Keratinocyte (primary cell): ENCODE measurements around the gene EFCAB6. TPM values are rescaled to one million over a fixed set of nuclear protein-coding genes. Genes with fewer than 3 reads are reported as not detected.

Source experiments
- DNase-seq: peaks from one replicate; pipeline ENCODE4 v3.0.0-alpha.2; 2011; ENCODE audit warnings: low read depth, missing footprints, low spot score
- FAIRE-seq: peaks from 2 replicates; lab custom pipeline; 2011; peaks lifted over from hg19 to GRCh38; lab: Jason Lieb, UNC
- H2AFZ ChIP-seq: 2 replicates; pipeline ENCODE4 v1.6.0; 2012; ENCODE audit warnings: low read length, control low read depth, inconsistent platforms; ENCODE audit not compliant: control insufficient read depth
- H3K27ac ChIP-seq: 2 replicates; pipeline ENCODE4 v1.5.1; 2011; ENCODE audit warnings: low read length; ENCODE audit not compliant: control insufficient read depth, insufficient read depth
- H3K27me3 ChIP-seq: 3 replicates; pipeline ENCODE4 v1.6.0; 2011; ENCODE audit warnings: low read length; ENCODE audit not compliant: control insufficient read depth, insufficient read depth; ENCODE audit errors: extremely low read depth
- H3K36me3 ChIP-seq, 2 experiments: 2 replicates in 1 of 2; 3 replicates in 1 of 2; pipeline ENCODE4 v1.5.1; 2011; ENCODE audit warnings: low read length in 2 of 2, mild to moderate bottlenecking in 1 of 2; ENCODE audit not compliant: control insufficient read depth in 2 of 2, insufficient read depth in 2 of 2; ENCODE audit errors: extremely low read depth in 1 of 2
- H3K4me1 ChIP-seq: 3 replicates; pipeline ENCODE4 v1.5.1; 2011; ENCODE audit warnings: low read length; ENCODE audit not compliant: control insufficient read depth, insufficient read depth; ENCODE audit errors: extremely low read depth
- H3K4me2 ChIP-seq: 3 replicates; pipeline ENCODE4 v1.6.0; 2011; ENCODE audit warnings: low read depth, low read length; ENCODE audit not compliant: control insufficient read depth, insufficient read depth; ENCODE audit errors: extremely low read depth
- H3K4me3 ChIP-seq, 3 experiments: fragments of 200-600 bp in 1 of 3; sonication (generic) in 1 of 3; 2 replicates in 2 of 3; 3 replicates in 1 of 3; pipeline ENCODE4 v1.5.1; 2011 to 2016; ENCODE audit warnings: low read length in 3 of 3, mild to moderate bottlenecking in 3 of 3, control low read depth in 2 of 3, inconsistent platforms in 1 of 3, low read depth in 1 of 3, mixed read lengths in 1 of 3, mixed run types in 1 of 3, moderate library complexity in 1 of 3; ENCODE audit not compliant: control insufficient read depth in 2 of 3, insufficient read depth in 2 of 3; ENCODE audit errors: extremely low read depth in 1 of 3
- H3K79me2 ChIP-seq: 2 replicates; pipeline ENCODE4 v1.6.0; 2012; ENCODE audit warnings: low read length; ENCODE audit not compliant: control insufficient read depth, insufficient read depth
- H3K9ac ChIP-seq: 3 replicates; pipeline ENCODE4 v1.6.0; 2011; ENCODE audit warnings: low read length; ENCODE audit not compliant: control insufficient read depth, insufficient read depth; ENCODE audit errors: extremely low read depth
- H3K9me1 ChIP-seq: 3 replicates; pipeline ENCODE4 v1.6.0; 2011; ENCODE audit warnings: low read length; ENCODE audit not compliant: control insufficient read depth, insufficient read depth; ENCODE audit errors: extremely low read depth
- H3K9me3 ChIP-seq: 2 replicates; pipeline ENCODE4 v1.5.1; 2012; ENCODE audit warnings: low read depth, low read length; ENCODE audit not compliant: control insufficient read depth
- H4K20me1 ChIP-seq: 3 replicates; pipeline ENCODE4 v1.6.0; 2011; ENCODE audit warnings: low read length; ENCODE audit not compliant: control insufficient read depth, insufficient read depth; ENCODE audit errors: extremely low read depth
- CTCF ChIP-seq, 3 experiments: IDR thresholded peaks in 1 of 3; conservative IDR thresholded peaks in 1 of 3; optimal IDR thresholded peaks in 1 of 3; 2 replicates in 2 of 3; 3 replicates in 1 of 3; pipeline versions ENCODE3 to v1.5.1; 2011; ENCODE audit warnings: low read length in 3 of 3, mild to moderate bottlenecking in 3 of 3, moderate library complexity in 2 of 3, control low read depth in 1 of 3, inconsistent platforms in 1 of 3; ENCODE audit not compliant: insufficient read depth in 2 of 3; ENCODE audit errors: extremely low read depth in 1 of 3
- EZH2 ChIP-seq: IDR thresholded peaks from one replicate; pipeline ENCODE4 v1.6.1; 2012; ENCODE audit warnings: inconsistent platforms, mild to moderate bottlenecking, low read length, moderate library complexity
- dilution Hi-C: fragments of 300-500 bp; cut with MboI; formaldehyde crosslinking; loops from one replicate; pipeline ENCODE4 v1.7.0; 2020; ENCODE audit warnings: low sequenced_read_pairs; ENCODE audit not compliant: extremely low pct_ligation_motif_present
- polyA plus RNA-seq, 5 experiments: library from polyadenylated mRNA; depleted of rRNA in 3 of 5; stranded (reverse) in 3 of 5; stranded (forward) in 1 of 5; unstranded in 1 of 5; fragments of >200 nt; gene quantifications; 1 replicate in 1 of 5; 2 replicates in 3 of 5; 3 replicates in 1 of 5; pipeline versions ENCODE4 v1.2.1 to v1.2.3, GENCODE V29; 2011 to 2012; ENCODE audit warnings: missing spikeins in 2 of 5, low read depth in 1 of 5, low replicate concordance in 1 of 5

The EFCAB6 gene
- polyA plus RNA-seq, 1 donor (not counting 4 experiments of a cell fraction or from before 2014, with no cell fraction given) = 0.18 TPM

GRCh38 chr22:43540529-43540923, 271.6 kb downstream of the EFCAB6 start:
- Histone ChIP-seq H3K36me3 (no peaks in the 10 kb centered on the region), H3K27ac (no peak overlapping the region), H3K4me2 (no peak overlapping the region), H3K27me3 (peaks cover 8% of the 10 kb centered on the region), H3K9me3 (no peaks in the 10 kb centered on the region), H3K79me2 (no peaks in the 10 kb centered on the region), H3K4me1 (peaks cover 14% of the 10 kb centered on the region), H2AFZ (no peak overlapping the region), H3K9ac (no peak overlapping the region), H3K4me3 (no peak overlapping the region), H4K20me1 (no peaks in the 10 kb centered on the region), H3K9me1 (no peaks in the 10 kb centered on the region)
- TF ChIP-seq CTCF (optimal IDR thresholded peaks at IDR 0.05 in 1 of 3, IDR thresholded peaks at IDR 0.05 in 1 of 3, conservative IDR thresholded peaks at IDR 0.05 in 1 of 3; ENCODE audit: extremely low read depth in 1 of 3, insufficient read depth in 2 of 3, low read length in 3 of 3) = no peak
- no peak for TF ChIP-seq EZH2
- no peak for FAIRE-seq
- dilution Hi-C loops = no loop called here
- no peak for DNase-seq

- no peak overlapping the region for H2AFZ ChIP-seq
- H4K20me1 ChIP-seq = no peaks in the 10 kb centered on the region
- H3K9me3 ChIP-seq = no peaks in the 10 kb centered on the region
- no peak overlapping the region for H3K4me3 ChIP-seq
- H3K4me2 ChIP-seq = no peak overlapping the region
- H3K27me3 ChIP-seq = peaks cover 8% of the 10 kb centered on the region
- H3K9me1 ChIP-seq = no peaks in the 10 kb centered on the region
- no peak for FAIRE-seq
- no peaks in the 10 kb centered on the region for H3K79me2 ChIP-seq
- no peak overlapping the region for H3K27ac ChIP-seq
- no peak for TF ChIP-seq CTCF (optimal IDR thresholded peaks at IDR 0.05 in 1 of 3, IDR thresholded peaks at IDR 0.05 in 1 of 3, conservative IDR thresholded peaks at IDR 0.05 in 1 of 3; ENCODE audit: extremely low read depth in 1 of 3, insufficient read depth in 2 of 3, low read length in 3 of 3)
- TF ChIP-seq EZH2 = no peak
- dilution Hi-C loops = no loop called here
- no peak overlapping the region for H3K9ac ChIP-seq
- H3K36me3 ChIP-seq = no peaks in the 10 kb centered on the region
- no peak for DNase-seq
- peaks cover 21% of the 10 kb centered on the region for H3K4me1 ChIP-seq
Measured at GRCh38 chr22:43539572-43540528, 272.3 kb downstream of the EFCAB6 start.
